SU-DHL-6 (cell line): ENCODE data around the gene SYNCRIP.

ENCODE experiments used
- H2AFZ ChIP-seq: fragments of 200-600 bp; sonication (generic); 2 replicates; pipeline ENCODE4 v1.6.1; 2014; ENCODE audit warnings: low read depth, mild to moderate bottlenecking, moderate library complexity, mixed read lengths, antibody characterized with exemption, low read length; ENCODE audit not compliant: severe bottlenecking
- H3F3A ChIP-seq: fragments of 200-600 bp; shearing (Covaris generic); 2 replicates; pipeline ENCODE4 v1.6.0; 2016; ENCODE audit warnings: antibody characterized with exemption, mild to moderate bottlenecking; ENCODE audit not compliant: insufficient read depth
- H3K27ac ChIP-seq: fragments of 200-600 bp; sonication (generic); 2 replicates; pipeline ENCODE4 v1.5.1; 2016; ENCODE audit warnings: low read depth, mild to moderate bottlenecking, low read length, moderate library complexity, mixed read lengths
- H3K27me3 ChIP-seq: fragments of 200-600 bp; sonication (generic), shearing (Covaris generic); 2 replicates; pipeline ENCODE4 v1.6.0; 2014; ENCODE audit warnings: mild to moderate bottlenecking, low read length
- H3K36me3 ChIP-seq: fragments of 200-600 bp; sonication (generic); 2 replicates; pipeline ENCODE4 v1.6.1; 2014; ENCODE audit warnings: mild to moderate bottlenecking, low read length, mixed read lengths
- H3K4me2 ChIP-seq: fragments of 300-600, 200-600 bp; shearing (Covaris generic), sonication (generic); 2 replicates; pipeline ENCODE4 v1.6.0; 2014; ENCODE audit warnings: low read length, low read depth, mild to moderate bottlenecking; ENCODE audit not compliant: poor library complexity, severe bottlenecking
- H3K4me3 ChIP-seq: fragments of 200-600 bp; sonication (generic); 2 replicates; pipeline ENCODE4 v1.5.1; 2014; ENCODE audit warnings: antibody characterized with exemption, low read length, mild to moderate bottlenecking, mixed read lengths; ENCODE audit not compliant: insufficient read depth, poor library complexity, severe bottlenecking
- H3K79me2 ChIP-seq: fragments of 200-600 bp; sonication (generic); 2 replicates; pipeline ENCODE4 v1.6.1; 2014; ENCODE audit warnings: mild to moderate bottlenecking, low read length, moderate library complexity; ENCODE audit not compliant: insufficient read depth
- H3K9ac ChIP-seq: fragments of 200-600 bp; sonication (generic); 2 replicates; pipeline ENCODE4 v1.7.0; 2014; ENCODE audit warnings: mild to moderate bottlenecking, low read length
- H3K9me2 ChIP-seq: fragments of 200-600 bp; sonication (generic); replicated peaks from 2 replicates; pipeline ENCODE4 v1.6.1; 2014; ENCODE audit warnings: low read length; ENCODE audit not compliant: insufficient read depth
- H3K9me3 ChIP-seq: fragments of 200-600 bp; sonication (generic); 2 replicates; pipeline ENCODE4 v1.6.1; 2014; ENCODE audit warnings: low read length, mixed read lengths; ENCODE audit not compliant: insufficient read depth
- H4K20me1 ChIP-seq: fragments of 200-600 bp; sonication (generic); 2 replicates; pipeline ENCODE4 v1.6.1; 2014; ENCODE audit warnings: low read depth, mild to moderate bottlenecking, antibody characterized with exemption, low read length, moderate library complexity, mixed read lengths
- EZH2phosphoT487 ChIP-seq: fragments of 200-600 bp; sonication (generic), shearing (Covaris generic); conservative IDR thresholded peaks from 2 replicates; pipeline ENCODE4 v1.6.1; 2018; ENCODE audit warnings: mild to moderate bottlenecking, antibody characterized with exemption, low read length, moderate library complexity, mixed read lengths
- TF ChIP-seq, protein P1 (sequence below): fragments of 200-600 bp; sonication (generic); IDR thresholded peaks from one replicate; pipeline ENCODE4 v1.5.1; 2017; ENCODE audit warnings: antibody characterized with exemption, mild to moderate bottlenecking, low read length, moderate library complexity; ENCODE audit not compliant: insufficient read depth, poor library complexity, severe bottlenecking

The SYNCRIP gene

DNA sequence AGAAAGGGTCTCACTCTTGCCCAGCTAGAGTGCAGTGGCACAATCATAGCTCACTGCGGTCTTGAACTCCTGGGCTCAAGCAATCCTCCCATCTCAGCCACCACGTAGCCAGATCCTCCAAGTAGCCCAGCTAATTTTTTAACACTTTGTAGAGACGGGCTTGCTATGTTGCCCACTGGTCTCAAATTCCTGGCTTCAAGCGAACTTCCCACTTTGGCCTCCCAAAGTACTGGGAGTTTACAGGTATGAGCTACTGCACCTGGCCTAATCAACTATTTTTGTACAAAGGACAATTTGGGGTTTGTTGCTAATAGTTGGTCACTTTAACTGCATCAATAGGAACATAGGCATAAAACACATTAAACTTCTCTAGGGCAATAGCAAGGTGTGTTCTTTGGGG is 29.9 kb upstream of the SYNCRIP start:
- peaks cover 30% of the 10 kb centered on the region for H3K36me3 ChIP-seq
- no peak overlapping the region for H3K4me3 ChIP-seq
- no peak for TF ChIP-seq EZH2phosphoT487
- TF ChIP-seq, protein P1, sequence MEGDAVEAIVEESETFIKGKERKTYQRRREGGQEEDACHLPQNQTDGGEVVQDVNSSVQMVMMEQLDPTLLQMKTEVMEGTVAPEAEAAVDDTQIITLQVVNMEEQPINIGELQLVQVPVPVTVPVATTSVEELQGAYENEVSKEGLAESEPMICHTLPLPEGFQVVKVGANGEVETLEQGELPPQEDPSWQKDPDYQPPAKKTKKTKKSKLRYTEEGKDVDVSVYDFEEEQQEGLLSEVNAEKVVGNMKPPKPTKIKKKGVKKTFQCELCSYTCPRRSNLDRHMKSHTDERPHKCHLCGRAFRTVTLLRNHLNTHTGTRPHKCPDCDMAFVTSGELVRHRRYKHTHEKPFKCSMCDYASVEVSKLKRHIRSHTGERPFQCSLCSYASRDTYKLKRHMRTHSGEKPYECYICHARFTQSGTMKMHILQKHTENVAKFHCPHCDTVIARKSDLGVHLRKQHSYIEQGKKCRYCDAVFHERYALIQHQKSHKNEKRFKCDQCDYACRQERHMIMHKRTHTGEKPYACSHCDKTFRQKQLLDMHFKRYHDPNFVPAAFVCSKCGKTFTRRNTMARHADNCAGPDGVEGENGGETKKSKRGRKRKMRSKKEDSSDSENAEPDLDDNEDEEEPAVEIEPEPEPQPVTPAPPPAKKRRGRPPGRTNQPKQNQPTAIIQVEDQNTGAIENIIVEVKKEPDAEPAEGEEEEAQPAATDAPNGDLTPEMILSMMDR: no peak
- H3K9me3 ChIP-seq: no peaks in the 10 kb centered on the region
- H4K20me1 ChIP-seq: peaks cover 38% of the 10 kb centered on the region
- H3K4me2 ChIP-seq: no peak overlapping the region
- H3K79me2 ChIP-seq: peaks cover 30% of the 10 kb centered on the region
- no peaks in the 10 kb centered on the region for H3K9me2 ChIP-seq
- no peak overlapping the region for H3K9ac ChIP-seq
- no peaks in the 10 kb centered on the region for H3K27me3 ChIP-seq
- H3F3A ChIP-seq: peaks cover 82% of the 10 kb centered on the region
- H2AFZ ChIP-seq: no peak overlapping the region
- no peak overlapping the region for H3K27ac ChIP-seq

DNA sequence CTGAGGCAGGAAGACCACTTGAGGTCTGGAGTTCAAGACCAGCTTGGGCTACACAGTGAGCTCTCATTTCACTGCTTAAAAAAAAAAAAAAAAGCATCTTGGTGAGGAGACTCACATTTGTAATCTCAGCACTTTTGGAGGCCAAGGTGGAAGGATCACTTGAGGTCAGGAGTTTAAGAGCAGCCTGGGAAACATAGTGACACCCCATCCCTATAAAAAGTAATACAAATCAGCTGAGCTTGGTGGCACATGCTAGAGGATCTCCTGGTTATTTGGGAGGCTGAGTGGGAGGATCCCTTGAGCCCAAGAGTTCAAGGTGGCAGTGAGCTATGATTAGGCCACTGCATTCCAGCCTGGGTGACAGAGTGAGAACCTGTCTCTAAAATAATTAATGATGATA is 29.4 kb upstream of the SYNCRIP start:
- Histone ChIP-seq H3K27me3 (no peaks in the 10 kb centered on the region), H3K79me2 (peaks cover 24% of the 10 kb centered on the region), H4K20me1 (peaks cover 32% of the 10 kb centered on the region), H3K36me3 (peaks cover 24% of the 10 kb centered on the region), H3K4me3 (no peak overlapping the region), H3K9ac (no peak overlapping the region), H2AFZ (no peak overlapping the region), H3F3A (peaks cover 77% of the 10 kb centered on the region), H3K4me2 (no peak overlapping the region), H3K9me2 (no peaks in the 10 kb centered on the region), H3K9me3 (no peaks in the 10 kb centered on the region), H3K27ac (no peak overlapping the region)
- no peak for TF ChIP-seq EZH2phosphoT487
- TF ChIP-seq, protein P1: no peak

DNA sequence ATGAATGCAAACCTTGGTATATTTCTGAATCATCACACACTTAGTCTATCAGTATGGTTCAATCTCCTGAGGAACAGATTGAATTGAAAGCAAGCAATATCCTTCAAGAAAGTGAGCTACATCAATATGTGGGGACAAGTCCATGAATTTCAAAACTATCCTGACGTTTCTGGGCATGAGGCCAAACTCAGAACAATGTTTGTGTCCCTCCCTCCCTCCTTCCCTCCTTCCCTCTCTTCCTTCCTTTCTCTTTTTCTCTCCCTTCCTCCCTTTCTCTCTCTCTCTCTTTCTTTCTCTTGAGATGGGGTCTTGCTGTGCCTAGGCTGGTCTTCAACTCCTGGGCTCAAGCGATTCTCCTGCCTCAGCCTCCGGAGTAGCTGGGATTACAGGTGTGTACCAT is 27.9 kb upstream of the SYNCRIP start:
- no peak overlapping the region for H3K9ac ChIP-seq
- peaks cover 17% of the 10 kb centered on the region; the same call in 1 of the 2 replicates for H4K20me1 ChIP-seq
- H3K27me3 ChIP-seq: no peaks in the 10 kb centered on the region
- H2AFZ ChIP-seq: no peak overlapping the region
- H3F3A ChIP-seq: peaks cover 63% of the 10 kb centered on the region
- no peak for TF ChIP-seq EZH2phosphoT487
- TF ChIP-seq, protein P1: no peak
- H3K27ac ChIP-seq: no peak overlapping the region
- no peak overlapping the region for H3K4me3 ChIP-seq
- H3K4me2 ChIP-seq: no peak overlapping the region
- no peaks in the 10 kb centered on the region for H3K9me2 ChIP-seq
- H3K79me2 ChIP-seq: peaks cover 10% of the 10 kb centered on the region
- H3K9me3 ChIP-seq: no peaks in the 10 kb centered on the region
- H3K36me3 ChIP-seq: peaks cover 9% of the 10 kb centered on the region
